Myocyte (in vitro differentiated cells): Measurements from ENCODE around the gene PDLIM3. TPM values are rescaled to one million over a fixed set of nuclear protein-coding genes. Genes with fewer than 3 reads are reported as not detected.
"Not testable (repeated sequence)": the region's sequence is repeated elsewhere in the genome, so short reads cannot be mapped to it uniquely, and the experiment has no call there.

Experiments used
- DNase-seq: peaks from one replicate; pipeline ENCODE4 v3.0.0-alpha.2; 2012; ENCODE audit warnings: low read depth
- total RNA-seq: library from RNA; depleted of rRNA; stranded (reverse); fragments of >200 nt; gene quantifications from 2 replicates; pipeline ENCODE4 v1.2.3, GENCODE V29; 2014

Gene PDLIM3
- total RNA-seq, 1 donor from 2014 or later = 5,295 TPM

DNA sequence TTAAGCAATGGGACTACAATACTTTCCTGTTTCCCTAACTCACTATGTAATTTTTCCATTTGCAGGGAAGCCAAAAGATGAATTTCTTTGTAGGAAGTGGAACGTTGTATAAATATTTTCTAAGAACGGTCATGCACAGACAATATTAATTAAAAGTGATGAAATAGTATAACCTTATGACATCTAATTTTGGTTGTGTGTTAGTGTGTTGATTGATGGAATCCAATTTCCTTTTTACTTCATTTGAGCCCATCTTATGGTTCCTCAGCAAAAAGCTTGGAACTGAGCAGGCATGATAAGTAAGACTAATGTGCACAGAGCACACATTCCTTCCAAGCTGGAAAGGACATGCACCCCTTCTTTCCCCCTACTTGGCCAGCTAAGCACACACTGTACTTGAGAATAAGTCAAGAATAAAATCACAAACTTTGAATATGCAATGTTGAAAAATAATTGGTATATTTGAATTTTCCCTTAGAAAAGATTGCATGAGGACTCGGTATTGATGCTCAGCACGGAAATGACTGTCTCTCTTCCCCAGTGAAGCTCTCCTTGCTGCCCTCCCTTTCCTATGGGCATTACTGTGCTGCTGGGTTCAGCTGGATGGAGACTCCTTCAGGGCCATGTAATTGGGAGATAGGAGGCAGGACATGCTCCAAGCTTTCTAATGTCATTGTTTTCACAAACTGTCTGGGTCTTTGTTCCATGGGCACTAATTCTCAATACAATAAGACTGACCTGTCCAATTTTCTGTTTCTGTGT, 19.2 kb upstream of the PDLIM3 start:
- no peak for DNase-seq

DNA sequence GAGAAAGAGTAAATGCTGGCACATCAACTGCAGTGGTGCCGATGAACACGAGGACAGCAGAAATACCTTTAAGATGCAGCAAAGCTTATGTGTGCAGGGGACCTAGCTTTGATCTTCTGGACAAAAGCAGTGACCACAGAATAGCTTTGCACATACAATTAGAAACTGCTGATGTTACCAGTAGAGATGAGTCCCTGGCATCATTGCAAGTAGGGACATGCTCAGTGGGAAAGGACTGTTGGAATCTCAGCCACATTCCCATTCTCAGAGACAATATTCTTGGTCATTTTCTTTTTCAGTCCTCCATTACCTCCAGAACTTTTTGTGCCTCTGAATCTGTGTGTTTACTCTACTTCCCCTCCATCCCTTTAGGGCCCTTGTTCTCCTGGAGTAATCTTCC, 16.9 kb upstream of the PDLIM3 start:
- no peak for DNase-seq

DNA sequence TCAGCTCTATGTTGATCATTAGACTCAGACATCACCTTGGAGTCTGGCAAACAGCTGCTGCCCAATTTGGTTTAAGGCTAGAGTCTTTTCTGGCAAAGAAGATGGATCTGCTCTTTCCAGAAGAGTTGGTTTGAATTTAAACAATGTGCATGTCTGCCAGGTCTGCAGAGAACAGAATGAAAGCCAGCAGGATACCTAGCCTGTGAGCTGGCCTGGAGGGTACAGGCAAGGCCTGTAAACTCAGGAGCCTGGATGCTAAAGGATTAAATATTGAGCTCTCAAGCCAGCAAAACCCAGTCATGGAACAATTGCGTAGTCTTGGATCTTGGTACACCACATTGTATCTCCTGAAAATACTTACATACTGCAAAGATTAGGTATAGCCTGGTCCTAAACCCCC, 15.6 kb upstream of the PDLIM3 start:
- no peak for DNase-seq

DNA sequence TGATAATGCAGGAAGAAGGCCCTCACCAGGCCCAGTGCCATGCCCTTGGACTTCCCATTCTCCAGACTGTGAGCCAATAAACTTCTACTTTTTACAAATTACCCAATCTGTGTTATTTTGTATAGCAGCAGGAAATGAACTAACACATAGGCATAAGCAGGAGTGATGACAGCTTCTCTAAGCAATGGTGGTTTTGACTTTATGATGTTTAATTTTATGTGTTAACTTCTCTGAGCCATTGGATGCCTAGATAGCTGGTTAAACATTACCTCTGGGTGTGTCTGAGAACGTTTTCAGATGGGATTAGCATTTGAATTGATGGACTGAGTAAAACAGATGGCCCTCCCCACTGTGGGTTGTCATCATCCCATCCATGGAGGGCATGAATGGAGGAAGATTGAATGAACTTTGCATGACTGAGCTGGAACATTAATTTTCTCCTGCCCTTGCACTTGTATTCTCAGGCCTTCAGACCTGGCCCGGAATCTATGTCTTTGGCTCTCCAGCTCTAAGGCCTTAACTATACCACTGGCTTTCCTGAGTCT, 13.9 kb upstream of the PDLIM3 start:
- no peak for DNase-seq

DNA sequence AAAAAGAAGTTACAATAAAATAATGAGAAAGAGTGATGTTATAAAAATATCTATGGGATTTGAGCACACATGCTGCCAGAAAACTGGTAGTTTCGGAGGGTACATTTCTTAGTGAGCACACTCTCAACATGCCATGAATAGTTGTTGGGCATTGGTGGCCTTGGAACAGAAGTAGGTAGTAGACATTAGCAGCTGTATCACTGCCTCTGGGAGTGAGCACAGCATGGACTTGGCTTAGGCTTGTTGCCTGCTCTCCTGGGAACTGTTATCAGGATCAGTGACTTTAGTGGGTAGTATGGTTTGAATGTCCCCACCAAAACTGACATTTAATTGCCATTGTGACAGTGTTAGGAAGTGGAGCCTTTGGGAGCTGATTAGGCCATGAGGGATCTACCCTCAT, 13.3 kb upstream of the PDLIM3 start:
- DNase-seq = no peak

DNA sequence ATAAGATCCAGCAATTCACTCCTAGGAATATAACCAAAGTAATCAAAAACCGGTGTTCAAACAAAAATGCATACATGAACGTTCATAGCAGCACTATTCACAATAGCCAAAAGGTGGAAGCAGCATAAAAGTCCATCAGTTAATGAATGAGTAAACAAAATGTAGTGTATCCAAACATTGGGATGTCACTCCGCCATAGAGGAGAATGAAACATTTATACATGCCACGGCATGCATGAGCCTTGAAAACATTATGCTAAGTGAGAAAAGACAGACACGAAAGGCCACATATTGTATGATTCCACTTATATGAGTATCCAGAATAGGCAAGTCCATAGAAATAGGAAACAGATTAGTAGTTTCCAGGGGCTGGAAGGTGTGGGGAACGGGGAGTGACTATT, 11.0 kb upstream of the PDLIM3 start:
- no peak for DNase-seq

DNA sequence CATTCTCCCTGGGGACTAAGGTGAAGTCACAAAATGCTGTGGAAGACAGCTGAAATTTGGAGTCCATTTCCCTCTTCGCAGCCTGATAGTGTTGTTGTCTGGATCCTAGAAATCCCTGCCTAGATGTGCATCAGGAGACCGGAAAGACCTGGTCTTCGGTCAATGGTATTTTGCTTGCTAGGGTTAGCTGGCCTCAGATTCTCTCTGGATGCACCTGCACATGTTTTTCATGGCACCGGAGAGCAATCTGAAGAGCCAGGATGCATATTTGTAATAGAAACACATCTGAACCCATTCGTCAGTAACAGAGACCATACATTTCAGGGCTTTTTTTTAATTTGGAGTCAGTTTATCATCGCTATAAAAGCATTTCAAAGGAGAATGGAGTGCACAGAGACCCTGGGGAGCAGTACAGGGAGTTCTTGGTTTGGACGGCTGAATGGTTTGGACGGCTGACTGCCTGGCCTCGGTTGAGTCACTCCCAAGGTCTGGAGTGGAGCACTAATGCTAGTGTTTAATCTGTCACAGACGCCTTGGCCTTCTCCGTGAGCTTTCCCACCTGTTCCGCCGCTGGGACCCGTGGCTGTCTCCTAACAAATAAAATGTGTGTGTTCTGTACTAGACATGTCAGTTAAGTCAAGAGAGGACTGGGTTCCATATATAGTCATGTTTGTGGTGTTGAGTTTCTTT, 7.5 kb upstream of the PDLIM3 start:
- peak; percentile 91 for DNase-seq

DNA sequence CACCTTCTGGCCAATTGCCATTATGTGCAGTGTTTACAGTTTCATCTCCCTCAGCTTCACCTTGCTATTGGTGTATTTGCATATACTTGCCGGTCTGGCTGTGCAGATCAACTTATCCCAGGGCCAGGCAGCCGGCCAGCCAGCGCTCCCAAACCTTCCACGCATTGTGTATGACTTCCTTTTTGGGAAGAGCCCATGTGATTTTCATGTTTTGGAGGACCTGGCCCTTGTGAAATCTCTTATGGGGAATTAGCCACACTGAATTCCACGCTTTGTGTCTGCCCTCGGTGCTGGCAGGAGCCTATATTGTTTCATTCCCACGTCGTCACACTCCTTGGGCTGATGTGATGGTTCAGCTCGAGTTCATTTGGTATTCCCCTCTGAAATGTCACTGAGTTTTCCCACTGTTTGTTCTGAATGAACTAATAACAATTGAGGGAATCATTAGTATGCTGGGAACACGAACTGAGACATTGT, 6.0 kb upstream of the PDLIM3 start:
- DNase-seq = no peak

DNA sequence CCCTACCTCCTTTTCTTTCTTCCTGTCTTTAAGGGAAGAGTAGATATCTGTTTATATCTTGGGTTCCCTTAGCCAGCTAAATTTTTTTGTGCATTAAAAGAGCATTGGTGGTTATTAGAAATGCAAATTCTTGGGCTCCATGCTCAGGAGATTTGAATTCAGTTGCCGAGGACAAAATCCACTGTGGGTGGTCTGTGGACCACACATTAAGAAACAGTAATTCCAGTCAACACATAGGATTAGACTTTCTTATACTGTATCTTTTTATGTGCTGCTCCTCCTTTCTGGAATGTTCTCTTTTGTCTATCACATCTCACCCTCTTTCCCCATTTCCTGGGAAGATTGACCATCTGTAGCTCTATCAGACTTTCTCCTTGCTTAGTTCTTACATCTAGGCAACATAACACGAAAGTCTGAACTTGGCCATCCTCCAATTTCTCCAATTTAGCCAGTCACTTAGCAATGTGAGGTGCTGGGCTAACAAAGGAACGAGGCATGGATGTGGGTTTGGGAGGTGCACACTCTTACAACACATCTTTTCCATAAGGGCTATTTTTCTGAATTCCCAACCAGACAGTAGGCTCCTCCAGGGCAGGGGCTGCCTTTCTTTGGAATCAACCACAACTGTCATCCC, 5.3 kb upstream of the PDLIM3 start:
- no peak for DNase-seq

DNA sequence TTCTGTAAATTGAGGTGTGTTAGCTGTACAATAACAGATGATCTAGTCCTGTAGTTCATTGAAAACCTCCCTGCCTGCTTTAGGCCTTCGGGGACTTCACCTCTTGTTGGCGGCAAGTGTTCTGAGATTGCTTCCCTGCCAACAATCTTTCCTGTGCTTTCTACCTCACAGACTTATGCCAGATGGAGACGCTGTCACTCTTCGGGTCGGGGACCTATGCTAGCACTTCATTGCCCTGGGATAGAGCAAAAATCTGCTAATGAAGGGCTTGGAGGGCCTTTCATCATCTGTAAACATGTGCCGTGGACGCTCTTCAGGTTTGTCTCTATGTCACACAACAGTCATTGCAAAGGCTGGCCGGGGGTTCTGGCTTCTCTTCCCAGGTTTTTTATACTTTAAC, 4.7 kb upstream of the PDLIM3 start:
- no peak for DNase-seq

DNA sequence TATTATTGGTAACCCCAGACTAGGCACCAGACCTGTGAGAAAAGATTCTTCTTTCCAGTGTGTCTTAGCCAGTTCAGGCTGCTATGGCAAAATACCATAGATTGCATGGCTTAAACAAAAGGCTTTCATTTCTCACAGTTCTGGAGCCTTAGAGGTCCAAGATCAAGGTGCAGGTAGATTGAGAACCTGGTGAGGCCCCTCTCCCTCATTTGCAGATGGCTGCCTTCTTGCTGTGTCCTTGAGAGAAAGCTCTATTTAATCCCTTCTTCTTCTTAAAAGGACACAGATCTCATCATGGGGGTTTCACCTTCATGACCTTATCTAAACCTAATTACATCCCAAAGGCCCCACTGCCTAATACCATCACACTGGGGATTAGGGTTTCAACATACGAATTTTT, 3.5 kb upstream of the PDLIM3 start:
- DNase-seq = no peak

DNA sequence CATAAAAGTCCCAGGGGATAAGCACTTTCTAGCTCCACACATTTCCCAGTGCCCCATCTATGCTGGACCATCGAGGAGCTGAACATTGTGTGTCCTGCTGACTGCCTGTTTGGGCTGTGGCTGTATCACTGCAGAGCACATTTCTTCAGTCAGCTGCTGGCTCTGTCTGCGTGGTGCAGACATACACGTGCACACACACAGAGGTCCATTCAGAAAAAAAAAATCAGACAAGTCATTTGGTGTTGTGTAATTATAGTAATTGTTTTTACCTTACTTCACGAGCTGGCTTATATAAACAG, 1.1 kb upstream of the PDLIM3 start:
- peak; percentile 77 for DNase-seq

DNA sequence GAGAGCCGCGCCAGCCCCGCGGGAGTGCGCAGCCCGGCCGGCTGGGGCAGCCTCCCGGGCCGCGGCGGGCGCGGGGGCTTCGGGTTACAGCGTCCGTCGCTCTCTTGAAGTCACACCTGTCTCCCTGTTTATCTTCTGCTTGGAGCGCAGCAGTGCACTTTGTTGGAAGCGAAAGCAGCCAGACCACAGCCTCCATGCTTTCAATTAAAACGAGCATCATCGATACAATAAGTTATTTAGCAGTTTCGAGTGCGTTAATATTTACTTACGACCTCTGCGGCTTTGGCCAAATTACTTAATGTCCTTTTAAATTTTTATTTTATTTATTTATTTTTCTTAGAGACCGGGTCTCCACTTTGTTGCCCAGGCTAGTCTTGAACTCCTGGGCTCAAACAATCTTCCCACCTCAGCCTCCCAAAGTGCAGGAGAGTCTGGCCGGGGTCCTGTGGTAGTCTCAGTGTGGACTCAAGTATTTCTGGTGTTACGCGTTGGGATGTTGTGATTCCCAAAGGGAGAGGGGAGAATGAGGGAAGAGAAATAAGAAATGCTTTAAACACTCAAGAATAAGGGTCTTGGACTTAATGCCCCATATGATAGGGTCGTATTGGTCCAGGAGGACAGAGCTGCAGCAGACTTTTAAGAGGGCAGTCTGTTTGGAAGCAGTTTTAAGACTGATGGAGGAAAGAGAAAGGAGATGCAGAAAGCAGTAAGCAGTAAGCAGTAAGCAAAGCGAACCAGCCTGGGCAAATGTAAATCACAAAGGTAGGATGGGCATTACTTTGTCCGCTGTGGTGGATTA, 504 bp upstream of the PDLIM3 start:
- DNase-seq = no peak

DNA sequence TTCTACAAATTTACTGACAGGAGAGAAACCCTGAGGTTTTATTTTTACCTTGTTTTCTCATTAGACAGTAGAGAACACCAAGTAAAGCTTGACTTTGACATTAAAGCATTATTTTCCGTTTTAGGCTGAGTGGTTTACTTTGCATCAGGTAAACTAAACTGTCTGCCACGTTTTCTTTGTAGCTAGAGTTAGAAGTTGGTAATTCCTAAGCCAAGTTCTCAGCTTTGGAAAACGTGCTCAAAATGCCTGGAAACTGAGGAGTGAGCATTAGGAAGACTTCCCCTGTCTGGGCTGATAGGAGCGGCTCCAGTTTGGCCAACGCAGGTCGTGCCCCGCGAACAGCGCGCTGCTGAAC, 819 bp downstream of the PDLIM3 start:
- DNase-seq = peak; percentile 71

DNA sequence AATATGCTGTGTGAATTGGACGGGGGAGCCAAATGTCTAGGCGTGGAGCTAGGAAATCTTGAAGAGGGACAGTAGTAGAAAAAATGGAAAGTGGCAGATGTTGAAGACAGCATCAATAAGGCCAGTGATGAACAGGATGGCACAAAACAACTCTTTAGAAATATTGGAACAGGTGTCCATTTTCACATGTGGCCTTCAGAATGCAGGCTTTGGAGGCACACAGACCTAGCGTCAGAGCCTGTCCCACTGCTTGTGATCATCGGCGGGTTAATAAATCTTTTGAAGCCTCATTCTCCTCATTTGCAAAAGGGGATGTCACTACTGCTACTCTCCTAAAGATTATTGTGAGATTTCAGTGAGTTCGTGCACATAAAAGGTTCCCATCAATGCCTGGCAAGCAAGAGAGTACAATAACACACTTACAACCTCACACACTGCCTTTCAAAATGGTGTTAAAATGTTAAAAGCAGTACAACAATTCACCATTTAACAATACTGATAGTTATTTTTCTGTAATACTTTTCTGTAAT, 2.4 kb downstream of the PDLIM3 start:
- peak; percentile 78 for DNase-seq

DNA sequence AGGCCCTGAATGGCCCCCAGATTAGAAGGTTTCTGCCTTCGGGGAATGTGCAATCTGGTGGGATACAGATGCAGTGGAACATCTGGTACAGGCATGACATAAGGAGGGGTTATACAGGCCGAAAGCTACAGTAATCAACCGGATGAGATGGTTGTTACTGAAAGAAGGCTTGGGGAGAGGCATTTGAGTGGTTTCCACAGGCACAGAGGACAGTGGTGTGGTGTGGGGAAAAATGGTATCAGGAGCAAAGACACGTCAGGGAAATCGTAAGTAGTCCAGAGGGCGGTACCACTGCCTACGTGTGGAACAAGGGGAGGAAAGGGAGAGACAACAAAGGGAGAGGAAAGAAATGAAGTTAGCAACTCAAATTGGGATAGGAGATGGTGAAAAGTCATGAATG, 3.0 kb downstream of the PDLIM3 start:
- peak; percentile 78 for DNase-seq

DNA sequence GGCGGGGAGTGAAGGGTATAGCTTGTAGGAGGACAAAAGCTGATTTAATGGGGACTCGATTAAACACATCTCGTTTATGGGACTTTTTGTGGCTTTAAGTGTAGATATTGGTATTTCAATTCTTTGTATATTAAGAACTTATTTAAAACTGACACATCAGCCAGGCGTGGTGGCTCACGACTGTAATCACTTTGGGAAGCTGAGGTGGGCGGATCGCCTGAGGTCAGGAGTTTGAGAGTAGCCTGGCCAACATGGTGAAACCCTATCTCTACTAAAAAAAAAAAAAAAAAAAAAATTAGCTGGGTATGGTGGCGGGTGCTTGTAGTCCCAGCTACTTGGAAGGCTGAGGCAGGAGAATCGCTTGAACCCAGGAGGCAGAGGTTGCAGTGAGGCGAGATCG, 3.7 kb downstream of the PDLIM3 start:
- DNase-seq = not testable (repeated sequence)

DNA sequence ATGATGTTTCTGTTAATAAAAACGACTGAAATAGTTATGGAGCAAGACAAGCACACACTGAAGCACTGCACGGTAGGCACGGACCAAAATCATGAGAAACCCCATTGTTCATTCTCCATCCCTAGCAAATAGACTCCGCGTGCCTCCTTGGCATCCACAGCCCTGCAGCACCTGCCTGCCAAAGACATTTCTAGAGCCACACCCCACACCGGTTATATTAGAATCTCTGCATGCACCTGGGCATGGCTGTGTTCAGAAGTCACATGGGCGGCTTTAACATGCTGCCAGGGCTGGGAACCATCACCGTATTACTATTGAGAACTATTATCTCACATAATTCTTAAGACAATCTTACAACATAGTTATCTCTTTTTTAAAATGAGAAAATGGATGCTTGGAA, 5.9 kb downstream of the PDLIM3 start:
- DNase-seq = no peak

DNA sequence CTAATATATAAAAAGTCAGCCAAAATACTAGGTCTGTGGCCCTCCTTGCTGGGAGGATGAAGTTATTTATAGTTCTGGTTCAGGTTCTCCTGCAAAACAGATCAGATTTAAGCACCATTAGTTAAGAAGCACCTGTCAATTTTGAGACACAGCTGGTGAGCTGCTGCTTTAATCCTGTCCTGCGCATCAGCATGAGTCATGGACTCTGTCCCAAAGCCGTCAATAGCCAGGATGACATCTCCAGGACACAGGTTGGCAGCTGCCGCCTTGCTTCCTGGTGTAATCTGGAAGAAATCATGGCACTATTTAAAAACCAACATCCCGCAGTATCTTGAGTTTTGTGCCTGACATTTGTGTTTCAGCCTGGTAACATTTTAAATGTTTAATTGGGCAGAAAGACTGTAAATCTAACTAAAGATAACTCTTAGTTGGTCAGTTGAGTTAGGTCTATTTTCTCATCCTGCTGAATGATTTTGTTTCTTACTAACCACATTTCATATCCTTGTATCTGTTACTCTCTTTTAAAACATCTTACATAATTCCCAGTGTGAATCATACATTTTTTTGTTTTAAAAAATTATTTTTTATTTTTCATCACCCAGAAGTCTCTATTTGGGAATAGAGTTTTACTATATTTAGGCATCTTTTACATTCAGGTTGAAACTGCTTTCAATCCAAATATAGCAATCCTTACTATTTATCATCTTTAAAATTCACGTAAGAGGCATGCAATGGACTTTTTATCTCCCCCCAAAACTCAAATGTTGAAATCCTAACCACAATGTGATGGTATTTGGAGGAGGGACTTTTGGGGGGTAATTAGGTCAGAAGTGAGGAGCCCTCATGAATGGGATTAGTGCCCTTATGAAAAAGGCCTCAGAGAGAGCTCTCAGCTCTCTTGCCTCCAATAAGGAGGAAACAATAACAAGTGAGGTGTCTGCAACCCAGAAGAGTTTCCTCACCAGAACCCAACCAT, 10.1 kb downstream of the PDLIM3 start:
- DNase-seq = peak; percentile 98

DNA sequence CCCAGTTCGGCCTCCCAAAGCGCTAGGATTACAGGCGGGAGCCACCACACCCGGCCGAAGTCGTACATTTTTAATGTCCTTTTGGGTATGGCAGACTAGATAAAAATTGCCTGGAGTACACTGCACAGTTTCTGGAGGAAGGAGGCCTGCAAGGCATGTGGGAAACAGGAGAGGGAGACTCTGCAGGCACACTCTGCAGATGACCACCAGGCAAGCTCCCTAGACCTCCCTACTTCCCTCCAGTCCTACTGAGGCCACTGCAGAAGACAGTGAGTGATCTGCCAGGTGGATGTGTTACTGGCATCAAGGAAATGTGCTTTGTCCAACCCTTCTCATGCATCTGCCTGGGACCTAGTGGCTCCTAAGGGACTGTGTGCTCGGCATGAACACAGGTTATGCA, 11.4 kb downstream of the PDLIM3 start:
- DNase-seq = no peak
